ENCODE results near the gene KRTCAP2.

Gene KRTCAP2

GRCh38 chr1:155179112-155180031 is 6.3 kb upstream of the KRTCAP2 start:
- Mint-ChIP-seq H3K27ac (peak overlapping the region in 1 of 2 donors; percentile 21), H3K4me3 (no peak overlapping the region), H3K9me3 (no peaks in the 10 kb centered on the region), H3K27me3 (no peaks in the 10 kb centered on the region), H3K4me1 (peaks cover 33% of the 10 kb centered on the region)
- DNase-seq (no peak), ATAC-seq (no peak)

- DNase-seq, result peak in 1 of 2 donors; percentile 7
- no peak for ATAC-seq
- Mint-ChIP-seq H3K4me3 (no peak overlapping the region), H3K27ac (no peak overlapping the region), H3K4me1 (peaks cover 41% of the 10 kb centered on the region), H3K27me3 (no peaks in the 10 kb centered on the region), H3K9me3 (no peaks in the 10 kb centered on the region)
Measured at GRCh38 chr1:155178441-155179111, 5.5 kb upstream of the KRTCAP2 start.

- Mint-ChIP-seq H3K27me3 (no peaks in the 10 kb centered on the region), H3K4me3 (no peak overlapping the region), H3K4me1 (peaks cover 47% of the 10 kb centered on the region), H3K9me3 (no peaks in the 10 kb centered on the region), H3K27ac (no peak overlapping the region)
- ATAC-seq (no peak), DNase-seq (peak in 1 of 2 donors; percentile 6)
Measured at GRCh38 chr1:155177918-155178281, 4.8 kb upstream of the KRTCAP2 start.

GRCh38 chr1:155177192-155177917 is 4.3 kb upstream of the KRTCAP2 start:
- peak in 1 of 2 donors; percentile 10 for DNase-seq
- Mint-ChIP-seq H3K27ac (no peak overlapping the region), H3K9me3 (no peaks in the 10 kb centered on the region), H3K27me3 (no peaks in the 10 kb centered on the region), H3K4me3 (no peak overlapping the region), H3K4me1 (peaks cover 48% of the 10 kb centered on the region)
- no peak for ATAC-seq

DNA sequence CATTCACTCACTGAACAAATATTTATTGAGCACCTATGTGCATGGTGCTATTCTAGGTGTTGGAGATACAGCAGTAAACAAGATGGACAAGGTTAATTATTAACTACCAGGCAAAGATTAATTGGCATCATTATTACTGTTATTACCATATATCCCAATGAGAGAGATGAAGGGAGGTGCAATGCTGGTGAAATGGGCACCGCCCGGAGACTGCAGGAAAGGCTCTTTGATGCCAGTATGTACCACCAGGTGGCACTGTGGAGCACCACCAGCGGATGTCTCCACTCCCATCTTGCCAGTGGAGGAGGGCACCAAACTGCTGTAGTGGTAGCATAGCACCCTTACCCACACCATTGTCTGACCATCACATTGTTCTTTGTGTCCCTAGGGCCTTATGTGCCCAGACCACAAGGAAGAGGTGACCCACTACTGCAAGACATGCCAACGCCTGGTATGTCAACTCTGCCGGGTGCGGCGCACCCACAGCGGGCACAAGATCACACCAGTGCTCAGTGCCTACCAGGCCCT is 3.5 kb upstream of the KRTCAP2 start:
- H3K4me3 Mint-ChIP-seq, result peak overlapping the region; percentile 8 to 31
- ATAC-seq (peak; percentile 52), DNase-seq (peak; percentile 83 to 84)
- peaks cover 55% of the 10 kb centered on the region for H3K4me1 Mint-ChIP-seq
- H3K27me3 Mint-ChIP-seq, result no peaks in the 10 kb centered on the region
- no peaks in the 10 kb centered on the region for H3K9me3 Mint-ChIP-seq
- peak overlapping the region in 1 of 2 donors; percentile 13 for H3K27ac Mint-ChIP-seq

DNA sequence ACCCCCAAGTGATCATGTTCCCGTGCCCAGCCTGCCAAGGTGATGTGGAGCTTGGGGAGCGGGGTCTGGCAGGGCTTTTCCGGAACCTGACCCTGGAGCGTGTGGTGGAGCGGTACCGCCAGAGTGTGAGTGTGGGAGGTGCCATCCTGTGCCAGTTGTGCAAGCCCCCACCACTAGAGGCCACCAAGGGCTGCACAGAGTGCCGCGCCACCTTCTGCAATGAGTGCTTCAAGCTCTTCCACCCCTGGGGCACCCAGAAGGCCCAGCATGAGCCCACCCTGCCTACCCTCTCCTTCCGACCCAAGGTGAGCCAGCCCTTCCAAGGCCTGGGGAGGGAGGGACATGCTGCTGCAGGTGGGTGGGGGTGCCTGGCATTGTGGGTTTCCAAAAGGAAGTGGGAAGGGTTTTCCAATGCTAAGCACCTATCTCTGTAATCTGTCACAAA is 2.8 kb upstream of the KRTCAP2 start:
- Mint-ChIP-seq H3K4me1 (peaks cover 61% of the 10 kb centered on the region), H3K27ac (peak overlapping the region in 1 of 2 donors; percentile 40), H3K9me3 (no peaks in the 10 kb centered on the region), H3K27me3 (no peaks in the 10 kb centered on the region), H3K4me3 (peak overlapping the region; percentile 5 to 31)
- ATAC-seq, result peak; percentile 31
- DNase-seq, result peak; percentile 42 to 57

DNA sequence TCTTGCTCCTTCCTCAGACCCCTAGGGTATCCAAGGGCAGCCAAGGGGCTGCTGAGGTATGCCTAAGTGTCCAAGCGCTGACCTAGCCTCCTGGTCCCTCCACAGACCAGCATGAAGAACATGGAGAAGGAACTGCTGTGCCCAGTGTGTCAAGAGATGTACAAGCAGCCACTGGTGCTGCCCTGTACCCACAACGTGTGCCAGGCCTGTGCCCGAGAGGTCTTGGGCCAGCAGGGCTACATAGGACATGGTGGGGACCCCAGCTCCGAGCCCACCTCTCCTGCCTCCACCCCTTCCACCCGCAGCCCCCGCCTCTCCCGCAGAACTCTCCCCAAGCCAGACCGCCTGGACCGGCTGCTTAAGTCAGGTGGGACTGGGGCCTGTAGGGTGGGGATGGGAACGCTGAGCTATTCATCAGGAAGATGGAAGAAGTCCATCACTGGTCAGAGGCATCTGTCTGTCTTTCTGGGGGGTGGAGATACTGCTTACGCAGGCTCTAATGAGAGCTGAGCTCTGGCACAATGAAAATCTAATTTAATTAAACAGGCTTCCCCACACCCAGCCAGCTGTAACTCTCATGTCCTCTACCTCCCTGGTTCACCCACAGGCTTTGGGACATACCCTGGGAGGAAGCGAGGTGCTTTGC is 2.3 kb upstream of the KRTCAP2 start:
- DNase-seq, result no peak
- H3K27ac Mint-ChIP-seq, result no peak overlapping the region
- H3K4me3 Mint-ChIP-seq, result peak overlapping the region; percentile 96 to 99
- no peak for ATAC-seq
- no peaks in the 10 kb centered on the region for H3K27me3 Mint-ChIP-seq
- peaks cover 61% of the 10 kb centered on the region for H3K4me1 Mint-ChIP-seq
- H3K9me3 Mint-ChIP-seq, result no peaks in the 10 kb centered on the region

DNA sequence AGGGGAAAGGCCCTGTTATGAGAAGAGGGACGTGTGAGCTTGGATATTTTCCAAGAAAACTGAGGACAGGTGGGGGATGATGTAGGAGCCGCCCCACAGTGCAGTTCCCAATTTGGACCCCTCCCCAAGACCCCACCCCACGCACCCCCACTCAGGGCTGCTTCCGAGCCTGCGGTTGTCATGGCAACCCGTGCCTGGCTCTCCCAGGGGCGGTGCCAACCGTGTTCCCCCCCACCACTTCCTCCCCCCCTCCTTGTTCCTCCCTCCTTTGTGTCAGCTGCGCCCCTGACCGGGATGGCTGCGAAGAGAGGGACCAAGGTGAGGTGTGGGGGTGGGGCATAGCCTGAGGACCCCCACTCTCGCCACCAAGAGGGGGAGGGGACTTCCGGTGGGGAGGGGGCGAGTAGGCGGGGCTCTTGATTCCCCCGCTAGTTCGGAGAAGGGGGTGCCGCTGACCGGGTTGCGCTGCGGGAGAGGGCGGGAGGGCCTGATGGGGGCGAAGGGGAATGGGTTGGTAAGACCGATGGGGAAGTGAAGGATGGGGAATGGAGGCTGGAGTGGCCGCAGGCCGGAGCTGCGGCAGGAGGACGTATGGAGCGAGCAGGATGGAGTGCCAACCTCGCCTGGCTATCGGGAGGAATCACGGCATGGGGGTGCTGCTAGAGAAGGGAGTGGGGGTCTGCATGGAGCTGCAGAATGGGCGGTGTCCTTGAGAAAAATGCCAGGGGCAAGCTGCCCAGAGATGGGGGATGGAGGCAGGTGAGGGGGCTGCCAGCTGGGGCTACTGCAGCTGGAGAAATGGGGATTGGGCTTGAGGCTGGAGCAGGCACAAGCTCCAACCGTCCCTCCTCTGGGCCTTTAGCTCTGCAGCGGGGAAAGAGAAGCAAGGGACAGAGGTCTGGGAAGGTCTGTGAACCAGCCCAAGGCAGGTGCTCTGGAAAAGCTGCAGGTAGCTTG is 1.5 kb upstream of the KRTCAP2 start:
- no peak for ATAC-seq
- H3K27ac Mint-ChIP-seq, result peak overlapping the region; percentile 99
- H3K9me3 Mint-ChIP-seq, result no peaks in the 10 kb centered on the region
- peaks cover 61% of the 10 kb centered on the region for H3K4me1 Mint-ChIP-seq
- DNase-seq, result peak in 1 of 2 donors; percentile 57
- no peaks in the 10 kb centered on the region for H3K27me3 Mint-ChIP-seq
- H3K4me3 Mint-ChIP-seq, result peak overlapping the region; percentile 96 to 99

DNA sequence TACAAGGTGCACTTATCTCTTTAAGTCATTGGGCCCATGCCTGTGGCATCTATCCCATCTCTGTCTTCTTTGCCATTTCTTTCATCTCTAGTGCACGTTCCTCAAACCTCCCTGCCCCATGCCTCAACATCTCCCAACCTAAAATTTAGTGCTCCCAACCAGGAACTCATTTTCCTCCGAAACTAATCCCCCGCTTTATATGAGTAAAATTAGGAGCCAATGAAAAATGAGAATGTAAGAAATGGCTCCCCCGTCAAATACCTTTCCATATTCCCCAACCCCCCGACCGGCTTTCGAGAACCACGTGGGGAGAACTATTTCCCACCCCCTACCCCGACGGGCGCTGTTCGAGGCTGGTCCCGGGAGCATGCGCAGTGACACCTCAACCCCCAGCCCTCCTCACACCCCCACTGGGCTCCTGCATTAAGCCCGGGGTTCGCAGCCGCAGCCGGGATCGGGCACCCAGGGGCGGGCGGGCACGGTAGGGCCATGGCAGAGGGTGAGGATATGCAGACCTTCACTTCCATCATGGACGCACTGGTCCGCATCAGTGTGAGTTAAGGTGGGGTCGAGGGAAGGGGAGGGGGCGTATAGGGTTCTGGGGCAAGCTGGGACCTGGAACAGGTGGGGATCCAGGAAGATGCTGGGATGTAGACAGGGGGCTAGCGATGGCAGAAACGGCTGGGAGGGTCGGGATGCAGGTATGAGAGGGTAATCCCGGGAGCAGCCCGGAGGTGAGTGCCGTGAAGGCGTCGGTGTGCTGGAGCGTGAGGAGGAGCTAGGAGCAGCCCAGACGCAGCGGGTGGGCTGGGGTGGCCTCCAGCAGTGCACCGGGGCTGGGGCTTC is 597 bp upstream of the KRTCAP2 start, which contains the start of gene TRIM46:
Gene TRIM46, plus strand, starts transcription at position 372 of the 846 bp plus-strand sequence. Its CDS starts 118 bp downstream, at position 490.
- Mint-ChIP-seq H3K27me3 (no peaks in the 10 kb centered on the region), H3K27ac (peak within 1 kb of the TSS; percentile 99), H3K9me3 (no peaks in the 10 kb centered on the region), H3K4me1 (peaks cover 61% of the 10 kb centered on the region), H3K4me3 (peak within 1 kb of the TSS; percentile 96 to 99)
- DNase-seq (peak; percentile 63 to 77), ATAC-seq (peak; percentile 57)

GRCh38 chr1:155171836-155172731 is 1.0 kb downstream of the KRTCAP2 start:
- peak; percentile 37 for ATAC-seq
- H3K4me1 Mint-ChIP-seq, result peaks cover 67% of the 10 kb centered on the region

GRCh38 chr1:155170806-155171205 is 2.3 kb downstream of the KRTCAP2 start:
- no peak for DNase-seq
- Mint-ChIP-seq H3K4me3 (peak overlapping the region in 1 of 2 donors; percentile 29), H3K27ac (no peak overlapping the region), H3K27me3 (peaks cover 7% of the 10 kb centered on the region), H3K9me3 (no peaks in the 10 kb centered on the region), H3K4me1 (peaks cover 60% of the 10 kb centered on the region)
- no peak for ATAC-seq

More at GRCh38 chr1:155171836-155172731, 1.0 kb downstream of the KRTCAP2 start:
- Mint-ChIP-seq H3K27me3 (peaks cover under 1% of the 10 kb centered on the region), H3K9me3 (no peaks in the 10 kb centered on the region), H3K4me3 (peak overlapping the region; percentile 96 to 99), H3K27ac (peak overlapping the region; percentile 77 to 99)
- DNase-seq, result no peak

GRCh38 chr1:155170101-155170785 is 2.9 kb downstream of the KRTCAP2 start:
- no peaks in the 10 kb centered on the region for H3K9me3 Mint-ChIP-seq
- H3K4me3 Mint-ChIP-seq, result no peak overlapping the region
- ATAC-seq (no peak), DNase-seq (no peak)
- H3K4me1 Mint-ChIP-seq, result peaks cover 54% of the 10 kb centered on the region
- no peak overlapping the region for H3K27ac Mint-ChIP-seq
- peaks cover 7% of the 10 kb centered on the region for H3K27me3 Mint-ChIP-seq
